ENCODE data around the gene KIF2C. TPM values are rescaled to one million over a fixed set of nuclear protein-coding genes. Genes with fewer than 3 reads are reported as not detected.

The KIF2C gene
- total and polyA plus RNA-seq, 2 donors (not counting 1 experiment from before 2014, with no cell fraction given), result 9.2 to 9.9 TPM

DNA sequence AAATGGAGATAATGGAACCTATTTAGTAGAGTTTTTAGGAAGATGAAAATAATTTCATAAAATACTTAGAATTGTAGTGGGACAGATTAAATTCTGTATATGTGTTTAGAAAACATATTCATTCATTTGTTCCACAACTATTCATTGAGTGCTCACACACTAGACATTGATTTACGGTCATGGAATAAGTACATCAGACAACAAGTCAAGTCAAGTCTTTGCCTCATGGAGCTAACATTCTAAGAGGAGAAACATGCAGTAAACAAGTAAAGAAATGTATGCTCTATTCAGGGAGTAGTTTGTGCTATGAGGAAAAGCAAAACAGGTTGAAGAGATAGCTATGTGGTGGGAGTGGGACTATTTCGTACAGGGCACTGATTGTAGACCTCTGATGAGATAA, 77.7 kb downstream of the KIF2C start:
- no peaks in the 10 kb centered on the region for H3K9me3 ChIP-seq (ENCODE audit: control insufficient read depth, insufficient read depth, low read depth, low read length)
- H3K36me3 ChIP-seq (ENCODE audit: control insufficient read depth, insufficient read depth, low read length), result peaks cover 10% of the 10 kb centered on the region
- H3K27ac ChIP-seq (ENCODE audit: insufficient read depth, low read length), result no peak overlapping the region
- H3K79me2 ChIP-seq (ENCODE audit: control insufficient read depth, insufficient read depth, low read length), result no peaks in the 10 kb centered on the region
- H3K4me2 ChIP-seq (ENCODE audit: extremely low read depth, insufficient read depth, low read length), result no peak overlapping the region
- H3K27me3 ChIP-seq (ENCODE audit: control insufficient read depth, insufficient read depth, low read length), result no peaks in the 10 kb centered on the region
- H2AFZ ChIP-seq (ENCODE audit: low read length), result no peak overlapping the region
- TF ChIP-seq, protein P1, sequence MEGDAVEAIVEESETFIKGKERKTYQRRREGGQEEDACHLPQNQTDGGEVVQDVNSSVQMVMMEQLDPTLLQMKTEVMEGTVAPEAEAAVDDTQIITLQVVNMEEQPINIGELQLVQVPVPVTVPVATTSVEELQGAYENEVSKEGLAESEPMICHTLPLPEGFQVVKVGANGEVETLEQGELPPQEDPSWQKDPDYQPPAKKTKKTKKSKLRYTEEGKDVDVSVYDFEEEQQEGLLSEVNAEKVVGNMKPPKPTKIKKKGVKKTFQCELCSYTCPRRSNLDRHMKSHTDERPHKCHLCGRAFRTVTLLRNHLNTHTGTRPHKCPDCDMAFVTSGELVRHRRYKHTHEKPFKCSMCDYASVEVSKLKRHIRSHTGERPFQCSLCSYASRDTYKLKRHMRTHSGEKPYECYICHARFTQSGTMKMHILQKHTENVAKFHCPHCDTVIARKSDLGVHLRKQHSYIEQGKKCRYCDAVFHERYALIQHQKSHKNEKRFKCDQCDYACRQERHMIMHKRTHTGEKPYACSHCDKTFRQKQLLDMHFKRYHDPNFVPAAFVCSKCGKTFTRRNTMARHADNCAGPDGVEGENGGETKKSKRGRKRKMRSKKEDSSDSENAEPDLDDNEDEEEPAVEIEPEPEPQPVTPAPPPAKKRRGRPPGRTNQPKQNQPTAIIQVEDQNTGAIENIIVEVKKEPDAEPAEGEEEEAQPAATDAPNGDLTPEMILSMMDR (conservative IDR thresholded peaks at IDR 0.05 in 1 of 2, IDR thresholded peaks at IDR 0.05 in 1 of 2; ENCODE audit: low read depth in 1 of 2, low read length in 2 of 2), result no peak
- TF ChIP-seq EZH2 (IDR thresholded peaks at IDR 0.05; ENCODE audit: low read length, missing control alignments), result no peak
- no peak overlapping the region for H3K9ac ChIP-seq (ENCODE audit: insufficient read depth, low read length)
- peaks cover 7% of the 10 kb centered on the region for H3K4me1 ChIP-seq (ENCODE audit: control insufficient read depth, extremely low read depth, insufficient read depth, low read length)
- H3K4me3 ChIP-seq (replicated peaks in 1 of 4; ENCODE audit: control extremely low read depth in 1 of 4, insufficient read depth in 1 of 4, low read depth in 3 of 4, low read length in 4 of 4), result no peak overlapping the region
- DNase-seq (ENCODE audit: low read depth in 2 of 2), result no peak
- H4K20me1 ChIP-seq (ENCODE audit: control insufficient read depth, extremely low read depth, insufficient read depth, low read length), result no peaks in the 10 kb centered on the region

Other genes starting within 250 kb of the KIF2C start
- 5.6 and 8.1 TPM in 2 replicates for gene TMEM53, start 65.4 kb upstream of the KIF2C start, total RNA-seq
- gene TMEM53, start 65.4 kb upstream of the KIF2C start, polyA plus RNA-seq, result 11.6 and 12.4 TPM in 2 replicates
- gene ARMH1, start 65.1 kb upstream of the KIF2C start, total RNA-seq, result 2.3 and 6.4 TPM in 2 replicates
- gene ARMH1, start 65.1 kb upstream of the KIF2C start, polyA plus RNA-seq, result 0.75 and 2.4 TPM in 2 replicates
- not detected in 2 replicates for gene RNU5D-1, start 8.7 kb upstream of the KIF2C start, total RNA-seq
- not detected in 2 replicates for gene RNU5D-1, start 8.7 kb upstream of the KIF2C start, polyA plus RNA-seq
- 1,373 and 1,913 TPM in 2 replicates for gene RPS8, start 35.7 kb downstream of the KIF2C start, total RNA-seq
- 1,895 and 2,098 TPM in 2 replicates for gene RPS8, start 35.7 kb downstream of the KIF2C start, polyA plus RNA-seq
- gene BEST4, start 48.3 kb downstream of the KIF2C start, total RNA-seq, result under 0.01 and 0.17 TPM in 2 replicates
- gene BEST4, start 48.3 kb downstream of the KIF2C start, polyA plus RNA-seq, result 0.10 and 0.11 TPM in 2 replicates
- gene PLK3, start 60.5 kb downstream of the KIF2C start, total RNA-seq, result 20.8 and 30.6 TPM in 2 replicates
- 12.2 and 22.6 TPM in 2 replicates for gene PLK3, start 60.5 kb downstream of the KIF2C start, polyA plus RNA-seq
- gene DYNLT4, start 67.5 kb downstream of the KIF2C start, total RNA-seq, result 0.51 and 0.66 TPM in 2 replicates
- not detected in 2 replicates for gene DYNLT4, start 67.5 kb downstream of the KIF2C start, polyA plus RNA-seq
- 3.9 and 5.0 TPM in 2 replicates for gene BTBD19, start 68.7 kb downstream of the KIF2C start, total RNA-seq
- 5.6 and 8.7 TPM in 2 replicates for gene BTBD19, start 68.7 kb downstream of the KIF2C start, polyA plus RNA-seq
- gene PTCH2, start 103.4 kb downstream of the KIF2C start, total RNA-seq, result 0.50 TPM in 1 of 2 replicates, not detected in the other
- 0.15 and 0.23 TPM in 2 replicates for gene PTCH2, start 103.4 kb downstream of the KIF2C start, polyA plus RNA-seq
- gene EIF2B3, start 246.8 kb downstream of the KIF2C start, total RNA-seq, result 35.7 and 49.5 TPM in 2 replicates
- gene EIF2B3, start 246.8 kb downstream of the KIF2C start, polyA plus RNA-seq, result 47.2 and 59.0 TPM in 2 replicates